Left ventricle myocardium inferior (tissue), 1 donor: ENCODE data around the gene ZNF385D. TPM values are rescaled to one million over a fixed set of nuclear protein-coding genes. Genes with fewer than 3 reads are reported as not detected.

Experiments used
- DNase-seq: peaks from one replicate; pipeline ENCODE4 v3.0.0-alpha.2; 2020
- H3K27ac ChIP-seq: fragments of 200-600 bp; replicated peaks from 2 replicates; pipeline ENCODE4 v1.8.0; 2021
- H3K27me3 ChIP-seq: fragments of 200-600 bp; 2 replicates; pipeline ENCODE4 v1.8.0; 2021; ENCODE audit warnings: low read depth
- H3K36me3 ChIP-seq: fragments of 200-600 bp; 2 replicates; pipeline ENCODE4 v1.8.0; 2021
- H3K4me1 ChIP-seq: fragments of 200-600 bp; 2 replicates; pipeline ENCODE4 v1.8.0; 2021
- H3K4me3 ChIP-seq: fragments of 200-600 bp; 2 replicates; pipeline ENCODE4 v1.8.0; 2021; ENCODE audit warnings: mild to moderate bottlenecking, moderate library complexity
- H3K9me3 ChIP-seq: fragments of 200-600 bp; replicated peaks from 2 replicates; pipeline ENCODE4 v1.8.0; 2021
- intact Hi-C: fragments of 100-400 bp; cut with micrococcal nuclease; formaldehyde crosslinking; loops from one replicate; pipeline ENCODE4 v1.11.0; 2022
- total RNA-seq: library from RNA; stranded (reverse); fragmentation: NEBNext Ultra II Directional; extraction: Animal tissue kit (Norgen Biotek cat#: 25700); gene quantifications from one replicate; pipeline ENCODE4 v1.2.1, GENCODE V29; 2021
- TF ChIP-seq, protein P1 (sequence below): fragments of 200-600 bp; IDR thresholded peaks from 2 replicates; pipeline ENCODE4 v1.8.0; 2021; ENCODE audit warnings: antibody characterized with exemption, mild to moderate bottlenecking, borderline replicate concordance
- donor health status: DM: no; HTN: yes; CAD: no; lungs with severe emphysema.

The ZNF385D gene
- total RNA-seq, 1 donor from 2014 or later: 2.3 TPM

DNA sequence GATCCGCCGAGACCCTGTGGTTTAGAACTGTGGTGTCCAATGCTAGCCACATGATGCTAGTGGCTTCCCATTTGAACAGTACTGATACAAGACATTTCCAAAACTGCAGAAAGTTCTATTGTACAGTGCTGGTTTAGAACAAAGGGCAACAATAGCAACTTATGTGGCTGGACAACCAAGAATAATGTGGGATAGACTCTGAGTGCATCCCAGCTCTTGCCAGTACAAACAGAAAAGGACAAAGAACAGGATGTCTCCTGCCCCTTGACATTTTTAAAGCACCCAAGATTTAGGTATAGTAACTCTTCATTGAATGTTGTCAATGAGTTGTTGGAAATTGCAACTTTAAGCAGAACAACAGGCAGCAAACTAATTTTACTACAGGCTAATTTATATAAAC is 107.3 kb downstream of the ZNF385D start:
- Histone ChIP-seq H3K36me3 (no peaks in the 10 kb centered on the region), H3K27ac (peak overlapping the region; percentile 76), H3K4me3 (no peak overlapping the region), H3K27me3 (no peaks in the 10 kb centered on the region), H3K9me3 (peaks cover 8% of the 10 kb centered on the region), H3K4me1 (peaks cover 36% of the 10 kb centered on the region)
- intact Hi-C loops: no loop called here
- TF ChIP-seq, protein P1, sequence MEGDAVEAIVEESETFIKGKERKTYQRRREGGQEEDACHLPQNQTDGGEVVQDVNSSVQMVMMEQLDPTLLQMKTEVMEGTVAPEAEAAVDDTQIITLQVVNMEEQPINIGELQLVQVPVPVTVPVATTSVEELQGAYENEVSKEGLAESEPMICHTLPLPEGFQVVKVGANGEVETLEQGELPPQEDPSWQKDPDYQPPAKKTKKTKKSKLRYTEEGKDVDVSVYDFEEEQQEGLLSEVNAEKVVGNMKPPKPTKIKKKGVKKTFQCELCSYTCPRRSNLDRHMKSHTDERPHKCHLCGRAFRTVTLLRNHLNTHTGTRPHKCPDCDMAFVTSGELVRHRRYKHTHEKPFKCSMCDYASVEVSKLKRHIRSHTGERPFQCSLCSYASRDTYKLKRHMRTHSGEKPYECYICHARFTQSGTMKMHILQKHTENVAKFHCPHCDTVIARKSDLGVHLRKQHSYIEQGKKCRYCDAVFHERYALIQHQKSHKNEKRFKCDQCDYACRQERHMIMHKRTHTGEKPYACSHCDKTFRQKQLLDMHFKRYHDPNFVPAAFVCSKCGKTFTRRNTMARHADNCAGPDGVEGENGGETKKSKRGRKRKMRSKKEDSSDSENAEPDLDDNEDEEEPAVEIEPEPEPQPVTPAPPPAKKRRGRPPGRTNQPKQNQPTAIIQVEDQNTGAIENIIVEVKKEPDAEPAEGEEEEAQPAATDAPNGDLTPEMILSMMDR: no peak
- DNase-seq: no peak

DNA sequence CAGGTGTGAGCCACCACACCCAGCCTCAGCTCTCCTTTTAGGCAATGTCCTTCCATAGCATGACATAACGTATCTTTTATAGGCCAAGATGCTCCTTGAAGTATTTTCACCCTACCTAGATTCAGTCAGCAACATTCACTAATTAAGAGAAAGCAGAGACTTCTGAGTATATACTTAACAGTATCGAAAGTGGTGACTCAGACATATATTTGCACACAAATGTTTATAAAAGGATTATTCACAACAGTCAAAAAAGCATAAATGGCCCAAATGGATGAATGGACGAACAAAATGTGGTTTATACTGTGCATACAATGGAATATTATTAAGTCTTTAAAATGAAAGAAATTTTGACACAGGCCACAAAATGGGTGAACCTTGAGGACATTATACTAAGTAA is 108.6 kb downstream of the ZNF385D start:
- Histone ChIP-seq H3K27me3 (no peaks in the 10 kb centered on the region), H3K36me3 (no peaks in the 10 kb centered on the region), H3K4me3 (no peak overlapping the region), H3K9me3 (peaks cover 8% of the 10 kb centered on the region), H3K27ac (no peak overlapping the region), H3K4me1 (peaks cover 36% of the 10 kb centered on the region)
- no peak for DNase-seq
- intact Hi-C loops: no loop called here
- TF ChIP-seq, protein P1: no peak

DNA sequence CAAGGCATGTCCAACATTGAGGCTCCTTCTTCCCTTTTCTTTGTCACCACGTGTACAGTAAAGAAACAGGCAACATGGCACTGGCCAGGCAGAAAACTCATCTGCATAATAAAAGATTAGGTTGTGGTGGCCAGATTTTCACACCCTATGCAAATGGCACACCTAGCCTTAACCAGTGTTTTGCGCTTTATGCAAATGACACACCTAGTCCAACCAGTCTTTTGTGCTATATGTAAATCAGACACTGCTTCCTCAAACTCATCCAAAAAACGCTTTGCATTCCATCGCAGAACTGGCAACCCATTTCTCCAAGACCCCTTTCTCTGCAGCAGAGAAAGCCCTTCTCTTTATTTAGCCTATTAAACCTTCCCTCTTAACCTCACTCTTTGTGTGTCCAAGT is 109.1 kb downstream of the ZNF385D start:
- H3K9me3 ChIP-seq: peaks cover 8% of the 10 kb centered on the region
- no peaks in the 10 kb centered on the region for H3K27me3 ChIP-seq
- TF ChIP-seq, protein P1: no peak
- H3K36me3 ChIP-seq: no peaks in the 10 kb centered on the region
- intact Hi-C loops: no loop called here
- H3K27ac ChIP-seq: no peak overlapping the region
- DNase-seq: no peak
- H3K4me3 ChIP-seq: no peak overlapping the region
- peaks cover 36% of the 10 kb centered on the region for H3K4me1 ChIP-seq

DNA sequence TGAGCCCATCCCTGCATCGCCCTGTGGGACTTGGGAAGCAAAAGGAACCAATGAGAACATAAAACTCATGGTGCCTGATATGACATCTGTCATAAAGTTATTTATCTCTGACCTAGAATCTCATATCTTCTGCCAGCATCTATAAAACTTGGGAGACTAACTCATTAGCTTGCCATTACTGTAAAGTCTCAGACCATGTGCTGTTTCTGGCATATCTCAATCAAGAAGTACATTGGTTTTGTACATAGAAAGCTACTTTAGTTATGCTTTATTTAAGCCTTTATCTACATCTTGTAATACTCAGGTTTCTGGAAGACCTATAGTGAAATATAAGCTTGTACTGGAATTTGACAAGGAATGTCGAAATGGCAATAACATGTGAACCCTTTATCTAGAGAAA is 112.5 kb downstream of the ZNF385D start:
- intact Hi-C loops: no loop called here
- peaks cover 8% of the 10 kb centered on the region for H3K9me3 ChIP-seq
- H3K4me3 ChIP-seq: no peak overlapping the region
- no peaks in the 10 kb centered on the region for H3K27me3 ChIP-seq
- TF ChIP-seq, protein P1: no peak
- peaks cover 5% of the 10 kb centered on the region for H3K4me1 ChIP-seq
- DNase-seq: no peak
- H3K27ac ChIP-seq: no peak overlapping the region
- H3K36me3 ChIP-seq: no peaks in the 10 kb centered on the region

DNA sequence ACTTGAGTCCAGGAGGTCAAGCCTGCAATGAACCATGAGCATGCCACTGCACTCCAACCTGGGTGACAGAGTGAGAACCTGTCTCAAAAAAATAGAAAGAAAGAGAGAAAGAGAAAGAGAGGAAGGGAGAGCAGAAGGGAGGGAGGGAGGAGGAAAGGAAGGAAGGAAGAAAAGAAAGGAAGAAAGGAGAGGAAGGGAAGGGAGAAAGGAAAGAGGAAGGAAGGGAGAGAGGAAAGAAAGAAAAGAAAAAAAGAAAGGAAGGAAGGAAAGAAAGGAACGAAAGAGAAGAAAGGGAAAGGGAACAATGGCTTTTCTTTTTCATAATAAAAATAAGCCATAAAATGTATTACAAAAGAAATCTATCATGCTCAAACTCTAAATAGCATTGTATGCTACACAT is 116.9 kb downstream of the ZNF385D start:
- TF ChIP-seq, protein P1: no peak
- Histone ChIP-seq H3K27ac (no peak overlapping the region), H3K4me1 (no peaks in the 10 kb centered on the region), H3K4me3 (no peak overlapping the region), H3K36me3 (no peaks in the 10 kb centered on the region), H3K27me3 (no peaks in the 10 kb centered on the region), H3K9me3 (no peaks in the 10 kb centered on the region)
- intact Hi-C loops: no loop called here
- DNase-seq: no peak

DNA sequence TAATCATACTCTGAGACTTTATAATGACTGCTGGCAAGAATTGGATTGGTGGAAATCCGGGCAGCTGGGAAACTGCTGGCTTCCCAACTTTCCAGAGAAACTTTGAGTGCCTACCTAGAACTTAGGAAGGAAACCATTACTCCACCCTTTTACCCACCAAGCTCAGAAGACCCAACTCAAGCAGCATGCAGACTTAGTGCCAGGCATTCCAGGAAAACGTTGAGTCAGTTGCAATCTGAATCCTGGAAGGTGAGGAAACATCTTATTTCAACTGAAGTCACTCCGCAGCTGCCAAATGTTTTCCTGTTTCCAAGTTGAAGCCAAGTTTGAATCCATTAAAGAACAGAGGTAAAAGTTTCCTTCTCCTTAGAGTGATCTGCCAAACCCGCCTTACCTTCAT is 126.5 kb downstream of the ZNF385D start:
- H3K9me3 ChIP-seq: no peaks in the 10 kb centered on the region
- no peaks in the 10 kb centered on the region for H3K27me3 ChIP-seq
- no peaks in the 10 kb centered on the region for H3K36me3 ChIP-seq
- intact Hi-C loops: no loop called here
- TF ChIP-seq, protein P1: no peak
- H3K4me3 ChIP-seq: no peak overlapping the region
- no peak for DNase-seq
- H3K27ac ChIP-seq: no peak overlapping the region
- peaks cover 16% of the 10 kb centered on the region for H3K4me1 ChIP-seq
